HG02798 (cell line): Measurements from ENCODE around the gene GLCE.

Experiments used
- ATAC-seq: cut with Tn5 transposase; IDR thresholded peaks from one replicate; pipeline ENCODE4 v1.9.1; 2021; ENCODE audit warnings: mild to moderate bottlenecking; ENCODE audit not compliant: unreplicated experiment, poor library complexity

The GLCE gene

GRCh38 chr15:69194025-69194827 is 33.8 kb downstream of the GLCE start:
- ATAC-seq: no peak

DNA sequence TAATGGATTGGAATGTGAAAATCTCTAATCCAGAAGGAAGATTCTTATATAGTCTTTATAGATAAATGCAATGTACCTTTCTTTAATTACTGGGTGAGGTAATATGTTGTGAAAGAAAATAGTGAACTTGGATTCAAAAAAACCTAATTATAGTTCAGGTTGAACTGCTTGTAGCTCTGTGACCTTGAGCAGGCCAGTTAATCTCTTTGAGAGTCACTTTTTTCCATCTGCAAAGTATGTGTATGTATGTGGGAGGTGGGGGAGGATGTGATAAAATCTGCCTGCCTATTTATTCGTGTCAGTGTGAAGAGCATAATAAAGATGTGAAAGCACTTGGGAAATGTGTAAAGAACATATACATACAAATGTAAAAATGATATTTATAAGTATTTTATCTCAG is 34.4 kb downstream of the GLCE start:
- ATAC-seq: no peak

DNA sequence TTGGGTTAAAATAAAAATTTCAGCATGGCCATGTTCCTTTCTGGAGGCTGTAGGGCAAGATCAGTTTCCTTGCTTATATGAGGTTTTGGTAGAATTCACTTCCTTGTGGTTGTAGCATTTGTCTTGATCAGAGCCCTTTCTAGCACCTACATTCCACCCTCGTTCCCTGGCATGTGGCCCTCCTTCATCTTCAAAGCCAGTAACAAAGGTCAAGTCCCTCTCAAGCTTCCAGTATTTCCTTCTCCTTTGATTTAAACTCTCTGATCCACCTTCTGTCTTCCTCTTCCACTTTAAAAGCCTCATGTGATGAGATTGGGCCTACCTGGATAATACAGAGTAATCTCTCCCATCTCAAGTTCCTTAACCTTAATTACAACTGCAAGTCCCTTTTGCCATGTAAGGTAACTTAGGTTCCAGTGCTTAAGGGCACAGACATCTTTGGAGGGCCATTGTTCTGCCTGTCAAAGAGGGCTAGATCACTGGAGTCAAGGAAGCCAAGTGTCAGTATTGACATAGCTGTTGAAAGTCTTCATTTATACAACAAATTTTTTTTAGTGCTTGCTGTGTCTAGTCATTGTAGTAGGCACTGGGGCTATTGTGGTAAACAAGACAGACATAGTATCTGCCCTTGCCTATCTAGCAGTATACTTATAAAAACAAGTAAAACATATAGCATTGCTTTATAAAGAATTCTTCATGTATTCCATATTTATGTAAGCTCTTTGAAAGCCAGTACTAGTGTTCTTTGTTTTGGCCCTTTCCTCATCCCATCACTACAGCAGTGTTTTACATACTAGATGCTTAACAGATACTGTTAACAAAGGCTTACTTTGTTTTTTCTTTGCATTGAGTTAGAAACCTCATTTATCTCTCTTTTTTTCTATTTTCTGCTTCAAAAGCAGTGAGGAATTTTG is 40.7 kb downstream of the GLCE start:
- ATAC-seq: no peak

DNA sequence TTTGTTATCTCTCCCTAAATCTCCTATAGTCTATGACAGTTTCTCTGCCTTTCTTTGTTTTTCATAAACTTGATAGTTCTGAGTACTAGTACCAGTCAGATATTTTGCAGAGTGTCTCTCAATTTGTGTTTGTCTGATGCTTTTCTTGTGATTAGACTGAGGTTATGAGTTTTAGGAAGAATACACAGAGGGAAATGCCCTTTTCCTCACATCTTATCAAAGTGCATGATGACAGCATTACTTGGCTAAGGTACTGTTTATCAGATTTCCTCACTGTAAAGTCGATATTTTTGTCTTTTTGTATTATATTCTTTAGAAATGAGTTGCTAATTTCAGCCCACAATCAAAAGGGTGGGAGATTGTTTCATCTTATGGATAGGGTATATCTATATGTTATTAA is 45.6 kb downstream of the GLCE start:
- no peak for ATAC-seq

GRCh38 chr15:69209661-69210060 is 49.2 kb downstream of the GLCE start:
- no peak for ATAC-seq

DNA sequence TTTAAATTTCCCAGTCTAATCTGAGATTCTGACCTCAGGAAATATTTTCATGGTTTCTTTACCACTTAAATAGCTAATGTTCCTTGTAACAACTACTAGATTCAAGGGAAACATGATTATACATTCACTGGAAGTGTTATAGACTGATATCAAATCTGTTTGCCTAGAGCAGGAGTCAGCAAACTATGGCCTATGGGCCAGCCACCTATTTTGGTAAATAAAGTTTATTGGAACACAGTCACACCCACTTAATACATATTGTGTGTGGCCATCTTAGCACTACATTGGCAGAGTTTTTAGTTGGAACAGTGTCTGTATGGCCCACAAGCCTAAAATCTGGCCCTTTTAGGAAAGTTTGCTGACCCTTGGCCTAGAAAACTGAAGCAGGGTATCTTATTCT is 50.1 kb downstream of the GLCE start:
- ATAC-seq: no peak

DNA sequence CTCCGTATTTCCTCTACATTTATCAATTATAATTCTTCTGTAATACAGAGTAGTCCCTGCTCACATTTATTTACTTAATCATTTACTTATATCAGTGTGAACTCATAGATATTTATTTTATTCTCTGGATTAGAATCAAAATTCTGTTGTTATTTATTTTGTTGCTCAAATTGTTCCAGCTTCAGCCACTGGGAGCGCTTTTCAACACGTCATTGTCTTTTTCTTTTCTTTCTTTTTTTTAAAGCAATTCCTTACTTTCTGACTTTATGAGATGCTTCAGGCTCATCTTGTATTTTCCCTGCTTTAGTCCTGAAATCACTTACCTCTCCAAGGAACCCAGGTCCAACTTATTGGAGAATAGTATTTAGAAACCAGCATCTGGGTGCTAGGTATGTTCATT is 53.4 kb downstream of the GLCE start:
- no peak for ATAC-seq

GRCh38 chr15:69215314-69216035 is 55.0 kb downstream of the GLCE start:
- no peak for ATAC-seq

DNA sequence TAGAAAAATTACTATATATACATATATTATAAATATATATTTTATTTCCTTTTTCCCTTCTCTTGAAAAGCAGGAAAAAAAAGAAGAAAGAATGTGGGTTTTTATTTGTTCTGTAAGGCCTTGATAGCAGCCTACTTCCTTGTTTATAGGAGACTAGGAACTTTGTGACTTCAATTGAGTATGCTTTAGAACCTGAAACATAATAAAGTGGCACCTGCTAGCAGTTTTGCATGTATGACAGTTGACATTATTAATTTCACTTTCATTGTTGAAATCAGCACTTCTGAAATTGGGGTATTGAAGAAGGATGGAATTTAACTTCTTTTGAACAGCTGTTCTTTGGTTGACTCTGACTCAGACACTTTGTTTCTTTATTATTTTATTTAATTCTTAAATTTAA is 56.9 kb downstream of the GLCE start:
- ATAC-seq: no peak

DNA sequence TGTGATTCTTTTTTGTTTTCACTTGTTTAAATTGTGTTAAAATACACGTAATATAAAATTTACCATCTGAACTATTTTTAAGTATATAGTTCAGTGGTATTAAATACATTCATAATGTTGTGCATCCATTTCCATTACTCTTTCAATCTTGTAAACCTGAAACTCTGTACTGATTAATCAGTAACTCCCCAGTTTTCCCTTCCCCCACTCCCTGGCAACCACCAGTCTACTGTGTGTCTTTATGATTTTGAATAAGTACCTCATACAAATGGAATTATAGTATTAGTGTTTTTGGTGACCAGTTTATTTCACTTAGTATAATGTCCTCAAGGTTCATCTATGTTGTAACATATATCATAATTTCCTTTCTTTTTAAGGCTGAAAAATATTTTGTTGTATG is 59.3 kb downstream of the GLCE start:
- no peak for ATAC-seq

DNA sequence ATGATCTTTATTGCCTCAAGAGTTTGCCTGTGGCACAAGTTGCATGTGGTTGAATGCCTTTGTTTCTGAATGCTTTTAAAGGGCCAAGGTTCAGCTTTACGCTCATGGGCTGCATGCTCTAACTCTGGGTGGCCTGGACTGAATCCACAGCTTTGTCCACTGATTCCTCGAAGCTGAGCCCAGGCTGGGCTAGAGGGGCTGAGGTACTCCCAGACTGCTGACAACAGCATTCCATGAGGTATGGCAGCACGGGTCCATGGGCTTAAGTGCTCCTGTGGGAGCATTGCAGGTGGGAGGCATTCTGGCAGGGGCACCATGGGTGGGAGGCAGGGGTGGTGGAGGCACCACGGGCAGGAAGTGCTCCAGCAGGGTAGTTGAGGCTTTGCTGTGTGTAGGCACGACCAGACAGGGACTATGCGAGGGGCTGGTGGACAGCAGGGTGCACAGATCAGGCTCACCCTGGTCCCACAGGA is 61.6 kb downstream of the GLCE start:
- no peak for ATAC-seq

DNA sequence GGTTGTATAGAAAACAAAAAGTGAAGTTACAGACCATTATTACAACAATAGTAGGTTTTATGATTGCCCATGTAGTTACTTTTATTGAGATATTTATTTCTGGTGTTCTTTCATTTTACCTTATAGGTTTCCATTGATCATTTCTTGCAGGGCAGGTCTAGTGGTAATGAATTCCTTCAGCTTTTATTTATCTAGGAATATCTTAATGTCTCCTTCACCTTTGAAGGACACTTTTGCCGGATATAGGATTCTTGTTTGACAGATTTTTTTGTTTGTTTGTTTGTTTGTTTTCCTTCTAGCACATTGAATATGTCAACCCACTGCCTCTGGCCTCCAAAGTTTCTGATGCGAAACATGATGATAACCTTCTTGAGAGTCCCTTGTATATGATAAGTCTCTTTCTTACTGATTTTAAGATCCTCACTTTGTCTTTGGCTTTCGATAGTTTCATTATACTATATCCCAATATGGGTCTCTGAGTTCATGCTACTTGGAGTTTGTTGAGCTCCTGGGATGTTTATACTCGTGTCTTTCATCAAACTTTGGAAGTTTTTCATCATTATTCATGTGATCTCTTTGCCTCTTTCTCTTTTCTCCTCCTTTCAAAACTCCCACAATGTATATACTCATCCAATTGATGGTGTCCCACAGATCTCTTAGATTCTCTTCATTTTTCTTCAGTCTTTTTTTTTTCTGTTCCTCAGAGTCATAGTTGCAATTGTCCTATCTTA is 62.8 kb downstream of the GLCE start:
- ATAC-seq: no peak

DNA sequence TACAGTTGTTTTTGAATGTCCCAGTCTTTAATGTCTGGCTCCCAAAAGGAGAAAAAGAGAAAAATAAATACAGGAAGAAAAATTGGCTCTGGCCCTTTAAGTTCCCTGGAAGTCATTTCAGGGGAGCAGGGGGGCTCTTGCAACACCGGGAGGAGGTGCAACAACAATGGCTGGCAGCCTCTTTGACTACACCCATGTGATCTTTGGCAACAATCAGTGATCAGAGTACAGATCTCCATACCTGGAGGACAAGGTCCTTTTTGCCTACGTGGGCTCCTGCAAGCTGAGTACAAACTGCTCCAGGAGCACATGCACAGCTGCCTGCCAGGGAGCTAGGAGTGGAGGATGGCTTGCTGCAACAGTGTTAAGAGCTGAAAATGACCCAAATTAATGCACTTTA is 63.9 kb downstream of the GLCE start:
- no peak for ATAC-seq

DNA sequence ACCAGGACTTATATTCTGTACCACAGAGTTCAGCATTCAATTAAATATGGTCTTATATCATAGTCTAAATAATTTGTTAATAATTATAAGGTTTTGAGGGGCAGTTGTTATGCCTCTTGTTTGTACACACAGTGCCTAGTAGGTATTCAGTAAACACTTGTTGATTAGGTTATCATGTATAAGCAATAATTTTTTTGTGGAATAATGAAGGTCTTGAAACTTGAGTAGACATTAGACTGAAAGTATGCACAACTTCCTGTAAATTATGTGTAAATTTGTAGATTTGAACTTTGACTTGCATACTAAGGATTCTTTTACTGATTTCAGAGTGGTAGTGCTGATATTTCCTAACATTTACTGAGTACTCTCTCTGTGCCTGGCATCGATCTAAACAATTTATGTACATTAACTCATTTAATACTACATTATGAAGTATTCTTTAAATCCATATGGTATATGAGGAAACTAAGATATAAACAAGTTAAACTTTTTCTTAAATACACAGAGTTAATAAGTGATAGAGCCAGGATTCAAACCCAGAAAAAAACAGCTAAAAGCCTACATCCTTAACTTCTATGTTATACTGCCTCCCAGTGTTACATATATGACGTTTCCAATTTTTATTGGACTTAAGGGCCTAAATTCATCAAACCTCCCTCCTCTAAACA is 65.1 kb downstream of the GLCE start:
- no peak for ATAC-seq

- ATAC-seq: no peak
Observed at GRCh38 chr15:69226023-69226355, 65.6 kb downstream of the GLCE start.

DNA sequence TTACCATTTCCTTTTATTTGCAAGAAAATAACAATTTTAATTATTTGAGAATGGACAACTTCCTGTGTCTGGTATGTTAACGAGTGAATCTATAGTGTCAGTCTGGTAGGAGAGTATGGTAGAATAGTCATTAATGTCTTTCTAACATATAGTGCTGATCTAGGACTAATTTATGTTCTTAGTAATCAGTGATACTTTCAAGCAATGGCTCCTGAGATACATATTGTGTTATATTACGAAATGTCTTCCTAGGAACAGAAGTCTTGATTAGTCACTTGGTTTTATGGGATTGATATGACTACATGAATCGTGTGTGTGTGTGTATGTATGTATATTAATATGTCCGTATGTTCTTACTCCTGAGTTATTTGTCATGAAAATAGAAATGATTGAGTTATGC is 71.7 kb downstream of the GLCE start:
- ATAC-seq: no peak

DNA sequence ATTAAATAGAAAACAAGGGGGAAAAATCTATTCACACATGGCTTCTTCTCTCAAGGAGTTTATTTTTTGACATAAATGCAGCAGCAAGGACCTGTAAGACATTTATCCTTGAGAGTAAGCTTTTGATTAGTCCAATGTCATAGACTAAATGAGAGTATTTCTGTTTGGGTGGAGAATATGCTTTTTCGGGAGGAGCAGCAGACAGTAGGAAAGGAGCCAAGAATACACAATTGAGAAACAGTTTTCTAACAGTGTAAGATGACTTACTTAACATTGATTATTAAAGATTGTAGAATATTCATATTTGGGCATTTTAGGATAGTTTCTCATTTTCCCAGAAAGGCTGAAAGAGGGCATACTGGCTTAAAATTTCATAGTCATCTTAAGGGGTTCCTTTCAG is 72.3 kb downstream of the GLCE start:
- no peak for ATAC-seq

DNA sequence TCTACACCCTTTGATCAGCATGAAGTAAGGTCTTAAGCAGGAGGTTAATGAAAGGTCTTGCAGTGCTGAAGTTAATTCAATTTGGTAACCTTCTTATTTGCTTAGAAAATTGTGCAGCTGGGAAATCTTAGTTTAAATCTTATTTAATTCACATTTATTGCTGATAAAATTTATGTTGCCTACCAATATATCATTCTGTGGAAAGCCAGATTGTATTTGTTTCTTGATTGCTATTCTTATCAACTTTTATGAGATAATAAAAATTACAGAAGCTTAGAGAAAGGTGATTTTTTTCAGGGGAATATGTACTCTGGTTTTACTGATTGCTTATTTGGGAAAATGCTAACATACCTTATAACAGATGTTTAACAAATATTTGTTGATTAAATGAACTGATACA is 74.2 kb downstream of the GLCE start:
- ATAC-seq: no peak

DNA sequence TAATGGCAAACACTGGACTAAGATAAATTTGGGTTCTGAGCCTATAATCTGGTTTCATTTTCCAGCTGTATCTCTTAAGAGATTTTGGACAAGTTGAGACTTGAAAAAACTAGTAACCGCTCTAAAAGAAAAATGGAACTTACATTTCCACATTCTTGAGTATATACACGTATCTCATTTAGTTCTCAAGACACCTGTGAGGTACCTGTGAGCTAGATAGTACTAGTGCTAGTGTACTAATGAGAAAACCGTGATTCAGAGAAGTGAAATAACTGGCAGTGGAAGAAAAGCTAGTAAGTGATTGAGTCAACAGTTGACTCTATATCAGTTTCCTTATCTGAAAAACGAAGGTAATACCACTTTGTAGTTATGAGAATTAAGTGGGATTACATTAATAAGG is 76.1 kb downstream of the GLCE start:
- ATAC-seq: no peak

DNA sequence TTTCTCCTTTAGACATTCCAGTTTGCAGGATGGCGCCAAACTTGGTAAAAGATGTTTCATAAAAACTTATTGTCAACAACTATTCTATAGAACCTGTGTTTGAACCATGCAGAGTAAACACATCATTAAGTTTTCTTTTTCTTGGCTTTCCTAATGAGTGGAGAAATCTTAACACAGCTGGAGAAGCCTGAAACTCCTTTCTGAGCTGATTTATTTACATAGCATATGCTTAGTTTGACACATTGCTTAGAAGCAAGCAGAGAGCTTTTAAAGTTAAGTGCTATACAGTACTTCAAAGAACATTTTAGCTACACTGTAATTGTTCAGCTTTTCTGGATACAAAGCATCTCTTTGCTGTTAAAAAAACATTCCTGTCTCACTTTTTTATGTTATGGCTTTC is 77.3 kb downstream of the GLCE start:
- no peak for ATAC-seq
